ENCODE data around the gene NDUFAF5. TPM values are rescaled to one million over a fixed set of nuclear protein-coding genes. Genes with fewer than 3 reads are reported as not detected.

The NDUFAF5 gene
- total RNA-seq, 1 experiment from 2014 or later, result 16.3 TPM

- peaks cover 18% of the 10 kb centered on the region for H3K36me3 Mint-ChIP-seq (ENCODE audit: insufficient read depth, unreplicated experiment)
- no peak overlapping the region for H3K27ac Mint-ChIP-seq (ENCODE audit: unreplicated experiment)
- intact Hi-C loops (cut with micrococcal nuclease; ENCODE audit: unreplicated experiment), result no loop called here
- TF ChIP-seq CTCF (IDR thresholded peaks at IDR 0.05; ENCODE audit: unreplicated experiment), result no peak
- no peaks in the 10 kb centered on the region for H3K9me3 Mint-ChIP-seq (ENCODE audit: low read depth, unreplicated experiment)
- CTCF ChIA-PET, result interaction anchor here (0.7 to 1.1 kb wide), 4 partner anchors 9 to 818 kb away, joined by 3 to 5 read pairs (median 3); no protein-coding TSS in a partner anchor
- H3K4me3 Mint-ChIP-seq (ENCODE audit: low read depth, unreplicated experiment), result no peak overlapping the region
- peak; percentile 39 for DNase-seq
- H3K4me1 Mint-ChIP-seq (ENCODE audit: low read depth, unreplicated experiment), result peaks cover 12% of the 10 kb centered on the region
- no peaks in the 10 kb centered on the region for H3K27me3 Mint-ChIP-seq (ENCODE audit: unreplicated experiment)
- BruUV-seq (replicated peaks), result no TSS peak
Measured at GRCh38 chr20:13788167-13788834, 3.5 kb downstream of the NDUFAF5 start.

GRCh38 chr20:13790708-13791107 is 5.9 kb downstream of the NDUFAF5 start:
- no peak overlapping the region for H3K4me3 Mint-ChIP-seq (ENCODE audit: low read depth, unreplicated experiment)
- BruUV-seq (replicated peaks), result no TSS peak
- no peaks in the 10 kb centered on the region for H3K9me3 Mint-ChIP-seq (ENCODE audit: low read depth, unreplicated experiment)
- TF ChIP-seq CTCF (IDR thresholded peaks at IDR 0.05; ENCODE audit: unreplicated experiment), result no peak
- intact Hi-C loops (cut with micrococcal nuclease; ENCODE audit: unreplicated experiment), result no loop called here
- H3K4me1 Mint-ChIP-seq (ENCODE audit: low read depth, unreplicated experiment), result peaks cover 12% of the 10 kb centered on the region
- H3K27ac Mint-ChIP-seq (ENCODE audit: unreplicated experiment), result no peak overlapping the region
- CTCF ChIA-PET, result no interaction called here
- H3K27me3 Mint-ChIP-seq (ENCODE audit: unreplicated experiment), result no peaks in the 10 kb centered on the region
- no peak for DNase-seq
- H3K36me3 Mint-ChIP-seq (ENCODE audit: insufficient read depth, unreplicated experiment), result no peaks in the 10 kb centered on the region

GRCh38 chr20:13791540-13792459 is 7.0 kb downstream of the NDUFAF5 start:
- Mint-ChIP-seq H3K36me3 (ENCODE audit: insufficient read depth, unreplicated experiment) (no peaks in the 10 kb centered on the region), H3K4me3 (ENCODE audit: low read depth, unreplicated experiment) (no peak overlapping the region), H3K27me3 (ENCODE audit: unreplicated experiment) (no peaks in the 10 kb centered on the region), H3K4me1 (ENCODE audit: low read depth, unreplicated experiment) (peaks cover 2% of the 10 kb centered on the region), H3K9me3 (ENCODE audit: low read depth, unreplicated experiment) (no peaks in the 10 kb centered on the region), H3K27ac (ENCODE audit: unreplicated experiment) (no peak overlapping the region)
- CTCF ChIA-PET, result no interaction called here
- no peak for DNase-seq
- intact Hi-C loops (cut with micrococcal nuclease; ENCODE audit: unreplicated experiment), result no loop called here
- no TSS peak for BruUV-seq (replicated peaks)
- TF ChIP-seq CTCF (IDR thresholded peaks at IDR 0.05; ENCODE audit: unreplicated experiment), result no peak

GRCh38 chr20:13793001-13793400 is 8.2 kb downstream of the NDUFAF5 start:
- no peak overlapping the region for H3K4me3 Mint-ChIP-seq (ENCODE audit: low read depth, unreplicated experiment)
- DNase-seq, result no peak
- H3K4me1 Mint-ChIP-seq (ENCODE audit: low read depth, unreplicated experiment), result no peaks in the 10 kb centered on the region
- H3K9me3 Mint-ChIP-seq (ENCODE audit: low read depth, unreplicated experiment), result no peaks in the 10 kb centered on the region
- intact Hi-C loops (cut with micrococcal nuclease; ENCODE audit: unreplicated experiment), result no loop called here
- no peak overlapping the region for H3K27ac Mint-ChIP-seq (ENCODE audit: unreplicated experiment)
- TF ChIP-seq CTCF (IDR thresholded peaks at IDR 0.05; ENCODE audit: unreplicated experiment), result no peak
- H3K36me3 Mint-ChIP-seq (ENCODE audit: insufficient read depth, unreplicated experiment), result no peaks in the 10 kb centered on the region
- no TSS peak for BruUV-seq (replicated peaks)
- CTCF ChIA-PET, result interaction anchor here (0.7 kb wide), 1 partner anchor 523 kb away, joined by 5 read pairs; no protein-coding TSS in a partner anchor
- H3K27me3 Mint-ChIP-seq (ENCODE audit: unreplicated experiment), result no peaks in the 10 kb centered on the region
